K562 (cell line): ENCODE data around the gene CD300LB. TPM values are rescaled to one million over a fixed set of nuclear protein-coding genes. Genes with fewer than 3 reads are reported as not detected.

Source experiments
- ATAC-seq: fragments of 200-7000 bp; cut with Tn5 transposase; 3 replicates; pipeline ENCODE4 v1.9.1; 2020; ENCODE audit warnings: moderate library complexity
- BruUV-seq: library from RNA; stranded (reverse); fragments of 400-500 nt; replicated peaks from 2 replicates; lab custom pipeline; 2021; lab: Mats Ljungman, UMichigan
- CTCF ChIA-PET: fragments of 300-600 bp; formaldehyde crosslinking; extraction: SDS; loops from one replicate; lab custom pipeline; 2021; ENCODE audit warnings: low intra/inter-chr PET ratio; lab: Yijun Ruan, JAX
- POLR2A ChIA-PET: fragments of 300-600, 350-650 bp; sonication (Branson Sonifier 250); formaldehyde crosslinking; extraction: SDS; loops from one replicate; lab custom pipeline; 2021; ENCODE audit warnings: antibody characterized with exemption, inconsistent platforms; lab: Yijun Ruan, JAX
- DNase-seq, 4 experiments: peaks; one replicate each; pipeline versions ENCODE4 v3.0.0 to v3.0.0-alpha.2; 2011 to 2018; ENCODE audit warnings: low spot score in 3 of 4, mixed read lengths in 3 of 4; ENCODE audit errors: extremely low read depth in 1 of 4
- FAIRE-seq: peaks from 2 replicates; lab custom pipeline; 2011; peaks lifted over from hg19 to GRCh38; lab: Jason Lieb, UNC
- H2AFZ ChIP-seq: 2 replicates; pipeline ENCODE4 v1.6.0; 2011; ENCODE audit warnings: low read depth, low read length, control low read depth, inconsistent platforms
- H3K27ac ChIP-seq: fragments of 200-600 bp; 3 replicates; pipeline ENCODE4 v1.8.0; 2011; ENCODE audit warnings: low read depth, mild to moderate bottlenecking, control low read depth, inconsistent platforms, low read length, moderate library complexity, mixed read lengths; ENCODE audit errors: extremely low read depth
- H3K27me3 ChIP-seq, 2 experiments: fragments of 300-600 bp in 1 of 2; 2 replicates in 1 of 2; 3 replicates in 1 of 2; pipeline versions ENCODE4 v1.6.0 to v1.8.0; 2011; ENCODE audit warnings: inconsistent platforms in 2 of 2, low read length in 2 of 2, mild to moderate bottlenecking in 1 of 2, mixed read lengths in 1 of 2, moderate library complexity in 1 of 2; ENCODE audit not compliant: control insufficient read depth in 2 of 2, insufficient read depth in 2 of 2
- H3K36me3 ChIP-seq: fragments of 300-600 bp; 3 replicates; pipeline ENCODE4 v1.8.0; 2011; ENCODE audit warnings: mild to moderate bottlenecking, low read length, inconsistent platforms; ENCODE audit not compliant: control insufficient read depth, insufficient read depth
- H3K4me1 ChIP-seq, 2 experiments: fragments of 200-600 bp in 1 of 2; replicated peaks in 1 of 2; 2 replicates in 1 of 2; 3 replicates in 1 of 2; pipeline versions ENCODE4 v1.5.1 to v1.8.0; 2011; ENCODE audit warnings: inconsistent platforms in 2 of 2, low read length in 2 of 2, mild to moderate bottlenecking in 1 of 2, mixed read lengths in 1 of 2, moderate library complexity in 1 of 2; ENCODE audit not compliant: control insufficient read depth in 2 of 2, insufficient read depth in 2 of 2
- H3K4me2 ChIP-seq: 2 replicates; pipeline ENCODE4 v1.6.1; 2011; ENCODE audit warnings: low read length, control low read depth, inconsistent platforms, mixed read lengths; ENCODE audit not compliant: insufficient read depth
- H3K4me3 ChIP-seq: fragments of 200-600 bp; sonication (generic), shearing (Covaris generic); 2 replicates; pipeline ENCODE4 v1.5.1; 2016; ENCODE audit warnings: control low read depth, inconsistent platforms
- H3K79me2 ChIP-seq: fragments of 200-600 bp; 3 replicates; pipeline ENCODE4 v1.8.0; 2011; ENCODE audit warnings: low read length, inconsistent platforms; ENCODE audit not compliant: control insufficient read depth, insufficient read depth
- H3K9ac ChIP-seq, 2 experiments: 2 replicates each; pipeline versions ENCODE4 v1.6.0 to v1.6.1; 2011; ENCODE audit warnings: low read depth in 2 of 2, low read length in 2 of 2, control low read depth in 1 of 2, inconsistent platforms in 1 of 2, mild to moderate bottlenecking in 1 of 2, mixed read lengths in 1 of 2; ENCODE audit not compliant: insufficient read depth in 1 of 2
- H3K9me1 ChIP-seq: one replicate; pipeline ENCODE4 v1.6.0; 2011; ENCODE audit warnings: inconsistent platforms, mild to moderate bottlenecking, low read length, moderate library complexity; ENCODE audit not compliant: control insufficient read depth, insufficient read depth
- H3K9me3 ChIP-seq: replicated peaks from 2 replicates; pipeline ENCODE4 v1.5.1; 2011; ENCODE audit warnings: low read depth, low read length, inconsistent platforms; ENCODE audit not compliant: control insufficient read depth, insufficient read depth
- H4K20me1 ChIP-seq: replicated peaks from 2 replicates; pipeline ENCODE4 v1.6.1; 2011; ENCODE audit warnings: low read length, inconsistent platforms, mixed read lengths; ENCODE audit not compliant: control insufficient read depth, insufficient read depth
- CREBBP ChIP-seq: IDR thresholded peaks from one replicate; pipeline ENCODE4 v1.6.1; 2012; ENCODE audit warnings: low read depth, mild to moderate bottlenecking, control low read depth, inconsistent platforms, low read length
- FIP1L1 ChIP-seq: fragments of 200-400 bp; formaldehyde crosslinking; IDR thresholded peaks from 2 replicates; pipeline ENCODE4 v1.6.1; 2018; ENCODE audit warnings: mild to moderate bottlenecking, low read depth, low read length; ENCODE audit not compliant: poor library complexity, severe bottlenecking
- HDAC1 ChIP-seq, 2 experiments: fragments of 450-650 bp; IDR thresholded peaks; 2 replicates each; pipeline ENCODE4 v1.6.1; 2016 to 2017; ENCODE audit warnings: inconsistent platforms in 1 of 2, mild to moderate bottlenecking in 1 of 2, moderate library complexity in 1 of 2
- MCM7 ChIP-seq, 2 experiments: fragments of 450-650 bp; IDR thresholded peaks; 2 replicates each; pipeline ENCODE4 v1.6.1; 2016 to 2018
- MYNN ChIP-seq, 2 experiments: sonication (generic); formaldehyde crosslinking in 1 of 2; IDR thresholded peaks; 2 replicates each; pipeline versions ENCODE4 v1.5.0 to v1.6.1; 2016 to 2020; ENCODE audit warnings: antibody characterized with exemption in 1 of 2, missing genetic modification reagents in 1 of 2
- OTX1 ChIP-seq: fragments of 450-650 bp; formaldehyde crosslinking; IDR thresholded peaks from 2 replicates; pipeline ENCODE4 v1.4.0; 2022; ENCODE audit warnings: mild to moderate bottlenecking
- POLR2A ChIP-seq: fragments of 450-650 bp; conservative IDR thresholded peaks from 2 replicates; pipeline ENCODE4 v1.6.1; 2016
- SIRT6 ChIP-seq: IDR thresholded peaks from one replicate; pipeline ENCODE4 v1.6.1; 2012; ENCODE audit warnings: low read depth, mild to moderate bottlenecking, control low read depth, inconsistent platforms, low read length, moderate library complexity
- ZBTB26 ChIP-seq: fragments of 450-650 bp; formaldehyde crosslinking; IDR thresholded peaks from 2 replicates; pipeline ENCODE4 v1.4.0; 2022; ENCODE audit warnings: missing genetic modification characterization
- ZBTB43 ChIP-seq: sonication (generic); formaldehyde crosslinking; IDR thresholded peaks from 2 replicates; pipeline ENCODE4 v1.8.0; 2023; ENCODE audit warnings: mild to moderate bottlenecking, missing genetic modification reagents
- ZNF174 ChIP-seq: fragments of 250-450 bp; sonication (Bioruptor Pico); IDR thresholded peaks from 2 replicates; pipeline ENCODE4 v1.4.0; 2020; ENCODE audit warnings: mild to moderate bottlenecking
- ZNF695 ChIP-seq: fragments of 450-650 bp; formaldehyde crosslinking; IDR thresholded peaks from 2 replicates; pipeline ENCODE4 v1.4.0; 2020; ENCODE audit warnings: mild to moderate bottlenecking, moderate library complexity
- WGBS: fragments of 100-300 bp; shearing (Covaris generic); methylation state at CpG from one replicate; pipeline ENCODE4 v1.1.6; 2016; ENCODE audit warnings: low coverage, mixed read lengths; ENCODE audit not compliant: insufficient coverage; ENCODE audit errors: missing lambda C conversion rate; 5-methylcytosine and 5-hydroxymethylcytosine counted together
- in situ Hi-C: fragments of 300-500 bp; cut with MboI; formaldehyde crosslinking; loops from 4 replicates; pipeline ENCODE4 v1.15.0; 2018; ENCODE audit warnings: inconsistent platforms, mixed read lengths
- intact Hi-C: fragments of 100-400 bp; cut with micrococcal nuclease; formaldehyde crosslinking; loops from 2 replicates; pipeline ENCODE4 v1.14.2; 2022
- polyA plus RNA-seq, 8 experiments: library from polyadenylated mRNA; depleted of rRNA in 4 of 8; stranded (reverse) in 5 of 8; unstranded in 3 of 8; fragments of >200 nt; fragmentation: Nextera tagmentation in 2 of 8; fragmentation: Illumina TruSeq in 1 of 8; extraction: Ambion mirVana in 2 of 8; extraction: Trizol in 1 of 8; gene quantifications; 2 replicates each; pipeline versions ENCODE4 v1.2.1 to v1.2.3, GENCODE V29; 2011 to 2014; ENCODE audit warnings: inconsistent platforms in 1 of 8, missing spikeins in 1 of 8
- total RNA-seq, 7 experiments: library from RNA; depleted of rRNA in 6 of 7; stranded (reverse); fragments of >200 nt in 6 of 7; fragmentation: Illumina TruSeq in 2 of 7; extraction: Trizol in 2 of 7; gene quantifications; 2 replicates each; pipeline versions ENCODE4 v1.2.1 to v1.2.3, GENCODE V29; 2011 to 2021; ENCODE audit warnings: low replicate concordance in 1 of 7
- TF ChIP-seq, protein P1 (sequence below): fragments of 450-650 bp; formaldehyde crosslinking; IDR thresholded peaks from 2 replicates; pipeline ENCODE4 v1.4.0; 2022; ENCODE audit warnings: missing genetic modification characterization
- TF ChIP-seq, protein P2 (sequence below): fragments of 450-650 bp; IDR thresholded peaks from 2 replicates; pipeline ENCODE4 v1.6.1; 2017; ENCODE audit warnings: antibody characterized with exemption, mild to moderate bottlenecking

Gene CD300LB
- total and polyA plus RNA-seq, 9 of the 15 experiments (the other 6 are each of a cell fraction or from before 2014, with no cell fraction given) = not detected

DNA sequence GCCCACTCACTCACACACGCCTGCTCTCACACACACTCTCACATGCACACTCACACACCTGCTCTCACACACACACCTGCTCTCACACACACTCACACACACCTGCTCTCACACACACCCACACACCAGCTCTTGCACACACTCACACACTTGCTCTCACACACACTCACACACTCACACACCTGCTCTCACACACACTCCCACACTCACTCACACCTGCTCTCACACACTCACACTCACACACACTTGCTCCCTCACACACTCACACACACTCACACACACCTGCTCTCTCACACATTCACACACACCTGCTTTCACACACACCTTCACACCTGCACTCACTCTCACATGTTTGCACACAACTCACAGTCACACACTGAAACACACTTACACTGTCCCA lies 32.1 kb upstream of the CD300LB start:
- ChIA-PET CTCF (no interaction called here), POLR2A (no interaction called here)
- H2AFZ ChIP-seq = no peak overlapping the region
- no peak overlapping the region for H3K27ac ChIP-seq
- ATAC-seq = no peak
- FAIRE-seq = peak; percentile 15
- H3K4me3 ChIP-seq = no peak overlapping the region
- DNase-seq = no peak
- H4K20me1 ChIP-seq = no peaks in the 10 kb centered on the region; the same call in 1 of the 2 replicates
- H3K79me2 ChIP-seq = no peaks in the 10 kb centered on the region
- no peaks in the 10 kb centered on the region for H3K4me1 ChIP-seq
- no peak overlapping the region for H3K9ac ChIP-seq
- intact Hi-C loops = no loop called here
- WGBS = 0% methylated on average over 1 of the region's 1 CpG
- H3K36me3 ChIP-seq = no peaks in the 10 kb centered on the region
- H3K27me3 ChIP-seq = peaks cover 0 to 35% of the 10 kb centered on the region in 2 experiments; a peak in 4 of 5 replicates
- no peaks in the 10 kb centered on the region for H3K9me1 ChIP-seq
- in situ Hi-C loops = no loop called here
- H3K9me3 ChIP-seq = no peaks in the 10 kb centered on the region
- no peak overlapping the region for H3K4me2 ChIP-seq
- BruUV-seq = no TSS peak
- TF ChIP-seq ZNF174 (CRISPR knock-in tag) (no peak), POLR2A (no peak), SIRT6 (no peak), HDAC1 (IDR thresholded peaks at IDR 0.05) (no peak), ZBTB43 (CRISPR knock-in tag) (peak; percentile 88; the same call in 1 of the 2 replicates), FIP1L1 (no peak), OTX1 (CRISPR knock-in tag) (0 out of 2 replicates have a peak, but pooled peaks have one; percentile 26), ZBTB26 (CRISPR knock-in tag) (peak; percentile 61), MYNN (IDR thresholded peaks at IDR 0.05) (0 out of 2 replicates have a peak, but pooled peaks have one; percentile 23), MYNN (CRISPR knock-in tag; IDR thresholded peaks at IDR 0.05) (no peak), ZNF695 (CRISPR knock-in tag) (no peak), MCM7 (IDR thresholded peaks at IDR 0.05) (no peak), CREBBP (peak; percentile 24)
- TF ChIP-seq, protein P1, sequence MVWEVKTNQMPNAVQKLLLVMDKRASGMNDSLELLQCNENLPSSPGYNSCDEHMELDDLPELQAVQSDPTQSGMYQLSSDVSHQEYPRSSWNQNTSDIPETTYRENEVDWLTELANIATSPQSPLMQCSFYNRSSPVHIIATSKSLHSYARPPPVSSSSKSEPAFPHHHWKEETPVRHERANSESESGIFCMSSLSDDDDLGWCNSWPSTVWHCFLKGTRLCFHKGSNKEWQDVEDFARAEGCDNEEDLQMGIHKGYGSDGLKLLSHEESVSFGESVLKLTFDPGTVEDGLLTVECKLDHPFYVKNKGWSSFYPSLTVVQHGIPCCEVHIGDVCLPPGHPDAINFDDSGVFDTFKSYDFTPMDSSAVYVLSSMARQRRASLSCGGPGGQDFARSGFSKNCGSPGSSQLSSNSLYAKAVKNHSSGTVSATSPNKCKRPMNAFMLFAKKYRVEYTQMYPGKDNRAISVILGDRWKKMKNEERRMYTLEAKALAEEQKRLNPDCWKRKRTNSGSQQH = 0 out of 2 replicates have a peak, but pooled peaks have one; percentile 47
- TF ChIP-seq, protein P2, sequence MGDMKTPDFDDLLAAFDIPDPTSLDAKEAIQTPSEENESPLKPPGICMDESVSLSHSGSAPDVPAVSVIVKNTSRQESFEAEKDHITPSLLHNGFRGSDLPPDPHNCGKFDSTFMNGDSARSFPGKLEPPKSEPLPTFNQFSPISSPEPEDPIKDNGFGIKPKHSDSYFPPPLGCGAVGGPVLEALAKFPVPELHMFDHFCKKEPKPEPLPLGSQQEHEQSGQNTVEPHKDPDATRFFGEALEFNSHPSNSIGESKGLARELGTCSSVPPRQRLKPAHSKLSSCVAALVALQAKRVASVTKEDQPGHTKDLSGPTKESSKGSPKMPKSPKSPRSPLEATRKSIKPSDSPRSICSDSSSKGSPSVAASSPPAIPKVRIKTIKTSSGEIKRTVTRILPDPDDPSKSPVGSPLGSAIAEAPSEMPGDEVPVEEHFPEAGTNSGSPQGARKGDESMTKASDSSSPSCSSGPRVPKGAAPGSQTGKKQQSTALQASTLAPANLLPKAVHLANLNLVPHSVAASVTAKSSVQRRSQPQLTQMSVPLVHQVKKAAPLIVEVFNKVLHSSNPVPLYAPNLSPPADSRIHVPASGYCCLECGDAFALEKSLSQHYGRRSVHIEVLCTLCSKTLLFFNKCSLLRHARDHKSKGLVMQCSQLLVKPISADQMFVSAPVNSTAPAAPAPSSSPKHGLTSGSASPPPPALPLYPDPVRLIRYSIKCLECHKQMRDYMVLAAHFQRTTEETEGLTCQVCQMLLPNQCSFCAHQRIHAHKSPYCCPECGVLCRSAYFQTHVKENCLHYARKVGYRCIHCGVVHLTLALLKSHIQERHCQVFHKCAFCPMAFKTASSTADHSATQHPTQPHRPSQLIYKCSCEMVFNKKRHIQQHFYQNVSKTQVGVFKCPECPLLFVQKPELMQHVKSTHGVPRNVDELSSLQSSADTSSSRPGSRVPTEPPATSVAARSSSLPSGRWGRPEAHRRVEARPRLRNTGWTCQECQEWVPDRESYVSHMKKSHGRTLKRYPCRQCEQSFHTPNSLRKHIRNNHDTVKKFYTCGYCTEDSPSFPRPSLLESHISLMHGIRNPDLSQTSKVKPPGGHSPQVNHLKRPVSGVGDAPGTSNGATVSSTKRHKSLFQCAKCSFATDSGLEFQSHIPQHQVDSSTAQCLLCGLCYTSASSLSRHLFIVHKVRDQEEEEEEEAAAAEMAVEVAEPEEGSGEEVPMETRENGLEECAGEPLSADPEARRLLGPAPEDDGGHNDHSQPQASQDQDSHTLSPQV = no peak
